GM23248 (cell line): ENCODE data around the gene S100B. TPM values are rescaled to one million over a fixed set of nuclear protein-coding genes. Genes with fewer than 3 reads are reported as not detected.

Experiments
- DNase-seq: peaks from one replicate; pipeline ENCODE4 v3.0.0-alpha.2; 2015
- H2AFZ ChIP-seq: fragments of 200-600 bp; sonication (generic); 2 replicates; pipeline ENCODE4 v1.6.1; 2016; ENCODE audit warnings: antibody characterized with exemption
- H3F3A ChIP-seq: fragments of 200-600 bp; sonication (generic); 2 replicates; pipeline ENCODE4 v1.6.1; 2016; ENCODE audit warnings: mild to moderate bottlenecking, antibody characterized with exemption, mixed run types; ENCODE audit not compliant: insufficient read depth
- H3K27ac ChIP-seq: fragments of 200-600 bp; sonication (generic); 2 replicates; pipeline ENCODE4 v1.5.1; 2016; ENCODE audit warnings: mild to moderate bottlenecking
- H3K27me3 ChIP-seq: fragments of 200-600 bp; sonication (generic); replicated peaks from 2 replicates; pipeline ENCODE4 v1.6.1; 2016; ENCODE audit warnings: mild to moderate bottlenecking; ENCODE audit not compliant: insufficient read depth
- H3K36me3 ChIP-seq: fragments of 200-600 bp; sonication (generic); 2 replicates; pipeline ENCODE4 v1.6.1; 2016; ENCODE audit warnings: low read depth, mild to moderate bottlenecking
- H3K4me1 ChIP-seq: fragments of 200-600 bp; sonication (generic); 2 replicates; pipeline ENCODE4 v1.6.1; 2016; ENCODE audit warnings: mild to moderate bottlenecking; ENCODE audit not compliant: insufficient read depth
- H3K4me2 ChIP-seq: fragments of 200-600 bp; sonication (generic); one replicate; pipeline ENCODE4 v1.6.1; 2016; ENCODE audit warnings: mild to moderate bottlenecking; ENCODE audit not compliant: unreplicated experiment
- H3K4me3 ChIP-seq: fragments of 200-600 bp; sonication (generic); 2 replicates; pipeline ENCODE4 v1.5.1; 2016; ENCODE audit warnings: mild to moderate bottlenecking
- H3K79me2 ChIP-seq: fragments of 200-600 bp; sonication (generic); 2 replicates; pipeline ENCODE4 v1.6.1; 2016; ENCODE audit warnings: mild to moderate bottlenecking; ENCODE audit not compliant: insufficient read depth
- H3K9ac ChIP-seq: fragments of 200-600 bp; sonication (generic); 2 replicates; pipeline ENCODE4 v1.6.1; 2016; ENCODE audit warnings: mild to moderate bottlenecking
- H3K9me2 ChIP-seq: fragments of 200-600 bp; sonication (generic); 2 replicates; pipeline ENCODE4 v1.6.1; 2016; ENCODE audit warnings: mixed run types, mild to moderate bottlenecking, moderate library complexity; ENCODE audit not compliant: insufficient read depth
- H3K9me3 ChIP-seq: fragments of 200-600 bp; sonication (generic); one replicate; pipeline ENCODE4 v1.6.1; 2017; ENCODE audit warnings: low read depth
- H4K20me1 ChIP-seq: fragments of 200-600 bp; sonication (generic); 2 replicates; pipeline ENCODE4 v1.6.0; 2016; ENCODE audit not compliant: insufficient read depth
- EZH2 ChIP-seq: fragments of 200-600 bp; sonication (generic); IDR thresholded peaks from 2 replicates; pipeline ENCODE4 v1.6.1; 2018; ENCODE audit warnings: antibody characterized with exemption, mild to moderate bottlenecking; ENCODE audit not compliant: insufficient read depth, poor library complexity, severe bottlenecking
- EZH2phosphoT487 ChIP-seq: fragments of 200-600 bp; sonication (generic); IDR thresholded peaks from 2 replicates; pipeline ENCODE4 v1.6.1; 2018; ENCODE audit warnings: antibody characterized with exemption, moderate library complexity, mild to moderate bottlenecking, low read depth; ENCODE audit not compliant: insufficient read depth
- WGBS, 2 experiments: methylation state at CpG; one replicate each; pipeline ENCODE4 v1.1.6; 2015 to 2017; ENCODE audit warnings: low lambda C conversion rate in 2 of 2, low coverage in 1 of 2; ENCODE audit errors: missing lambda C conversion rate in 2 of 2; 5-methylcytosine and 5-hydroxymethylcytosine counted together
- in situ Hi-C: fragments of 300-500 bp; cut with MboI; formaldehyde crosslinking; loops from 2 replicates; pipeline ENCODE4 v1.15.0; 2020
- polyA plus RNA-seq: library from polyadenylated mRNA; unstranded; fragments of >200 nt; fragmentation: Nextera tagmentation; extraction: Ambion mirVana; gene quantifications from 2 replicates; pipeline ENCODE4 v1.2.1, GENCODE V29; 2016
- total RNA-seq: library from RNA; depleted of rRNA; stranded (reverse); fragments of >200 nt; shearing (Covaris generic); gene quantifications from 2 replicates; pipeline ENCODE4 v1.2.3, GENCODE V29; 2014; rRNA removed

Gene S100B
- total RNA-seq (not detected in 2 replicates), polyA plus RNA-seq (not detected in 2 replicates)

GRCh38 chr21:46604975-46605766 lies at the start of gene S100B:
Gene S100B (minus strand): TSS chr21:46605082. CDS start chr21:46602415, 2,667 bp downstream.
- no peak within 1 kb of the TSS for H2AFZ ChIP-seq
- H3K9me2 ChIP-seq = no peaks in the 10 kb centered on the region
- no peaks in the 10 kb centered on the region for H3K4me1 ChIP-seq
- no peak within 1 kb of the TSS for H3K4me3 ChIP-seq
- H3K9ac ChIP-seq = no peak within 1 kb of the TSS
- H3F3A ChIP-seq = no peaks in the 10 kb centered on the region
- H3K4me2 ChIP-seq = no peak within 1 kb of the TSS
- no peaks in the 10 kb centered on the region for H3K36me3 ChIP-seq
- peaks cover 12% of the 10 kb centered on the region for H3K27me3 ChIP-seq
- H3K27ac ChIP-seq = no peak within 1 kb of the TSS
- in situ Hi-C loops = no loop called here
- no peaks in the 10 kb centered on the region for H3K9me3 ChIP-seq
- no peak for TF ChIP-seq EZH2
- no peak for TF ChIP-seq EZH2phosphoT487
- no peak for DNase-seq
- H3K79me2 ChIP-seq = no peaks in the 10 kb centered on the region
- no peaks in the 10 kb centered on the region for H4K20me1 ChIP-seq
- WGBS, 2 experiments = 72% methylated on average over 15 of the region's 15 CpGs

GRCh38 chr21:46651121-46651520 lies 46.2 kb upstream of the S100B start:
- Histone ChIP-seq H3K79me2 (peaks cover 63% of the 10 kb centered on the region), H3K4me3 (no peak overlapping the region), H2AFZ (no peak overlapping the region), H3K9me3 (no peaks in the 10 kb centered on the region), H3K9ac (no peak overlapping the region), H3K36me3 (peaks cover 60% of the 10 kb centered on the region), H3K9me2 (no peaks in the 10 kb centered on the region), H3F3A (no peaks in the 10 kb centered on the region; the same call in 1 of the 2 replicates), H4K20me1 (peaks cover 3% of the 10 kb centered on the region; the same call in 1 of the 2 replicates), H3K4me2 (no peak overlapping the region), H3K27ac (no peak overlapping the region), H3K27me3 (no peaks in the 10 kb centered on the region), H3K4me1 (no peaks in the 10 kb centered on the region)
- no peak for TF ChIP-seq EZH2
- WGBS, 2 experiments = 98 to 100% methylated on average over 7 of the region's 7 CpGs
- no peak for DNase-seq
- in situ Hi-C loops = no loop called here

GRCh38 chr21:46650476-46651098 lies 45.7 kb upstream of the S100B start:
- 88 to 92% methylated on average over 14 of the region's 14 CpGs for WGBS, 2 experiments

DNA sequence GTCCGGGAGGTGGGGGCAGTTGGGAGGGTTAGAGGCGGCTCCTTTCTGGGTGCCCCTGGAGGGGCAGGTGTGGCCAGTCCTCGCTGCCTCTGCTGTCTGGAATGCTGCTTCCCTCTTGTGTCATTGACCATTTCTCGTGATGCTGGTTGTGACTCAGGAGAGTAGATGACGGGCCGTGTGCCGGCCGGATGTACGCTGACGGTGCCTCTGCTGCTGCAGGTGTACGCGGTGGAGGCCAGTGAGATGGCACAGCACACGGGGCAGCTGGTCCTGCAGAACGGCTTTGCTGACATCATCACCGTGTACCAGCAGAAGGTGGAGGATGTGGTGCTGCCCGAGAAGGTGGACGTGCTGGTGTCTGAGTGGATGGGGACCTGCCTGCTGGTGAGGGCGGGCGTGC lies 44.5 kb upstream of the S100B start:
- Histone ChIP-seq H3K36me3 (peaks cover 55% of the 10 kb centered on the region), H4K20me1 (peaks cover 3% of the 10 kb centered on the region; the same call in 1 of the 2 replicates)
- WGBS, 2 experiments = 97 to 99% methylated on average over 16 to 19 of the region's 19 CpGs

More at GRCh38 chr21:46650476-46651098, 45.7 kb upstream of the S100B start:
- Histone ChIP-seq H4K20me1 (peaks cover 3% of the 10 kb centered on the region; the same call in 1 of the 2 replicates), H3K9me3 (no peaks in the 10 kb centered on the region), H3K4me3 (no peak overlapping the region), H3K36me3 (peaks cover 62% of the 10 kb centered on the region), H2AFZ (no peak overlapping the region), H3K9me2 (no peaks in the 10 kb centered on the region), H3K79me2 (peaks cover 68% of the 10 kb centered on the region), H3K4me2 (no peak overlapping the region), H3K27me3 (no peaks in the 10 kb centered on the region), H3K27ac (no peak overlapping the region), H3K9ac (no peak overlapping the region), H3K4me1 (no peaks in the 10 kb centered on the region), H3F3A (no peaks in the 10 kb centered on the region; the same call in 1 of the 2 replicates)
- in situ Hi-C loops = no loop called here
- no peak for DNase-seq
- TF ChIP-seq EZH2 (no peak), EZH2phosphoT487 (no peak)

More for the DNA sequence above, 44.5 kb upstream of the S100B start:
- Histone ChIP-seq H3K4me2 (no peak overlapping the region), H3K27ac (no peak overlapping the region), H2AFZ (no peak overlapping the region), H3K4me3 (no peak overlapping the region), H3K9ac (no peak overlapping the region), H3K4me1 (no peaks in the 10 kb centered on the region), H3K9me2 (no peaks in the 10 kb centered on the region), H3K9me3 (no peaks in the 10 kb centered on the region), H3F3A (no peaks in the 10 kb centered on the region; the same call in 1 of the 2 replicates), H3K27me3 (no peaks in the 10 kb centered on the region), H3K79me2 (peaks cover 75% of the 10 kb centered on the region)
- DNase-seq = no peak
- TF ChIP-seq EZH2 (no peak), EZH2phosphoT487 (no peak)
- in situ Hi-C loops = no loop called here
